Keratinocyte (primary cell): ENCODE measurements around the gene GSTM2. TPM values are rescaled to one million over a fixed set of nuclear protein-coding genes. Genes with fewer than 3 reads are reported as not detected.

Experiments
- DNase-seq: peaks from one replicate; pipeline ENCODE4 v3.0.0-alpha.2; 2011; ENCODE audit warnings: low read depth, missing footprints, low spot score
- FAIRE-seq: peaks from 2 replicates; lab custom pipeline; 2011; peaks lifted over from hg19 to GRCh38; lab: Jason Lieb, UNC
- H2AFZ ChIP-seq: 2 replicates; pipeline ENCODE4 v1.6.0; 2012; ENCODE audit warnings: low read length, control low read depth, inconsistent platforms; ENCODE audit not compliant: control insufficient read depth
- H3K27ac ChIP-seq: 2 replicates; pipeline ENCODE4 v1.5.1; 2011; ENCODE audit warnings: low read length; ENCODE audit not compliant: control insufficient read depth, insufficient read depth
- H3K27me3 ChIP-seq: 3 replicates; pipeline ENCODE4 v1.6.0; 2011; ENCODE audit warnings: low read length; ENCODE audit not compliant: control insufficient read depth, insufficient read depth; ENCODE audit errors: extremely low read depth
- H3K36me3 ChIP-seq, 2 experiments: 2 replicates in 1 of 2; 3 replicates in 1 of 2; pipeline ENCODE4 v1.5.1; 2011; ENCODE audit warnings: low read length in 2 of 2, mild to moderate bottlenecking in 1 of 2; ENCODE audit not compliant: control insufficient read depth in 2 of 2, insufficient read depth in 2 of 2; ENCODE audit errors: extremely low read depth in 1 of 2
- H3K4me1 ChIP-seq: 3 replicates; pipeline ENCODE4 v1.5.1; 2011; ENCODE audit warnings: low read length; ENCODE audit not compliant: control insufficient read depth, insufficient read depth; ENCODE audit errors: extremely low read depth
- H3K4me2 ChIP-seq: 3 replicates; pipeline ENCODE4 v1.6.0; 2011; ENCODE audit warnings: low read depth, low read length; ENCODE audit not compliant: control insufficient read depth, insufficient read depth; ENCODE audit errors: extremely low read depth
- H3K4me3 ChIP-seq, 3 experiments: fragments of 200-600 bp in 1 of 3; sonication (generic) in 1 of 3; 2 replicates in 2 of 3; 3 replicates in 1 of 3; pipeline ENCODE4 v1.5.1; 2011 to 2016; ENCODE audit warnings: low read length in 3 of 3, mild to moderate bottlenecking in 3 of 3, control low read depth in 2 of 3, inconsistent platforms in 1 of 3, low read depth in 1 of 3, mixed read lengths in 1 of 3, mixed run types in 1 of 3, moderate library complexity in 1 of 3; ENCODE audit not compliant: control insufficient read depth in 2 of 3, insufficient read depth in 2 of 3; ENCODE audit errors: extremely low read depth in 1 of 3
- H3K79me2 ChIP-seq: 2 replicates; pipeline ENCODE4 v1.6.0; 2012; ENCODE audit warnings: low read length; ENCODE audit not compliant: control insufficient read depth, insufficient read depth
- H3K9ac ChIP-seq: 3 replicates; pipeline ENCODE4 v1.6.0; 2011; ENCODE audit warnings: low read length; ENCODE audit not compliant: control insufficient read depth, insufficient read depth; ENCODE audit errors: extremely low read depth
- H3K9me1 ChIP-seq: 3 replicates; pipeline ENCODE4 v1.6.0; 2011; ENCODE audit warnings: low read length; ENCODE audit not compliant: control insufficient read depth, insufficient read depth; ENCODE audit errors: extremely low read depth
- H3K9me3 ChIP-seq: 2 replicates; pipeline ENCODE4 v1.5.1; 2012; ENCODE audit warnings: low read depth, low read length; ENCODE audit not compliant: control insufficient read depth
- H4K20me1 ChIP-seq: 3 replicates; pipeline ENCODE4 v1.6.0; 2011; ENCODE audit warnings: low read length; ENCODE audit not compliant: control insufficient read depth, insufficient read depth; ENCODE audit errors: extremely low read depth
- CTCF ChIP-seq, 3 experiments: IDR thresholded peaks in 1 of 3; conservative IDR thresholded peaks in 1 of 3; optimal IDR thresholded peaks in 1 of 3; 2 replicates in 2 of 3; 3 replicates in 1 of 3; pipeline versions ENCODE3 to v1.5.1; 2011; ENCODE audit warnings: low read length in 3 of 3, mild to moderate bottlenecking in 3 of 3, moderate library complexity in 2 of 3, control low read depth in 1 of 3, inconsistent platforms in 1 of 3; ENCODE audit not compliant: insufficient read depth in 2 of 3; ENCODE audit errors: extremely low read depth in 1 of 3
- EZH2 ChIP-seq: IDR thresholded peaks from one replicate; pipeline ENCODE4 v1.6.1; 2012; ENCODE audit warnings: inconsistent platforms, mild to moderate bottlenecking, low read length, moderate library complexity
- dilution Hi-C: fragments of 300-500 bp; cut with MboI; formaldehyde crosslinking; loops from one replicate; pipeline ENCODE4 v1.7.0; 2020; ENCODE audit warnings: low sequenced_read_pairs; ENCODE audit not compliant: extremely low pct_ligation_motif_present
- polyA plus RNA-seq, 5 experiments: library from polyadenylated mRNA; depleted of rRNA in 3 of 5; stranded (reverse) in 3 of 5; stranded (forward) in 1 of 5; unstranded in 1 of 5; fragments of >200 nt; gene quantifications; 1 replicate in 1 of 5; 2 replicates in 3 of 5; 3 replicates in 1 of 5; pipeline versions ENCODE4 v1.2.1 to v1.2.3, GENCODE V29; 2011 to 2012; ENCODE audit warnings: missing spikeins in 2 of 5, low read depth in 1 of 5, low replicate concordance in 1 of 5

Gene GSTM2
- polyA plus RNA-seq, 1 donor (not counting 4 experiments of a cell fraction or from before 2014, with no cell fraction given) = 11.1 TPM

GRCh38 chr1:109719337-109719837 is 51.5 kb downstream of the GSTM2 start:
- H3K4me2 ChIP-seq = peak overlapping the region; percentile 17
- no peaks in the 10 kb centered on the region for H3K9me3 ChIP-seq
- no peaks in the 10 kb centered on the region for H3K79me2 ChIP-seq
- DNase-seq (no peak), FAIRE-seq (no peak)
- dilution Hi-C loops = no loop called here
- H3K27me3 ChIP-seq = no peaks in the 10 kb centered on the region
- no peak for TF ChIP-seq EZH2
- TF ChIP-seq CTCF (optimal IDR thresholded peaks at IDR 0.05 in 1 of 3, IDR thresholded peaks at IDR 0.05 in 1 of 3, conservative IDR thresholded peaks at IDR 0.05 in 1 of 3; ENCODE audit: extremely low read depth in 1 of 3, insufficient read depth in 2 of 3, low read length in 3 of 3) = no peak
- no peak overlapping the region for H3K4me3 ChIP-seq
- no peaks in the 10 kb centered on the region for H4K20me1 ChIP-seq
- H2AFZ ChIP-seq = no peak overlapping the region
- no peak overlapping the region for H3K27ac ChIP-seq
- H3K36me3 ChIP-seq = no peaks in the 10 kb centered on the region
- no peaks in the 10 kb centered on the region for H3K9me1 ChIP-seq
- no peak overlapping the region for H3K9ac ChIP-seq
- peaks cover 36% of the 10 kb centered on the region for H3K4me1 ChIP-seq

- dilution Hi-C loops = no loop called here
- DNase-seq = no peak
- TF ChIP-seq EZH2 (no peak), CTCF (optimal IDR thresholded peaks at IDR 0.05 in 1 of 3, IDR thresholded peaks at IDR 0.05 in 1 of 3, conservative IDR thresholded peaks at IDR 0.05 in 1 of 3; ENCODE audit: extremely low read depth in 1 of 3, insufficient read depth in 2 of 3, low read length in 3 of 3) (no peak)
These were observed 53.2 kb downstream of the GSTM2 start for GRCh38 chr1:109721042-109721441.

More at GRCh38 chr1:109721042-109721441, 53.2 kb downstream of the GSTM2 start:
- Histone ChIP-seq H3K9me3 (no peaks in the 10 kb centered on the region), H3K4me2 (no peak overlapping the region), H3K27me3 (no peaks in the 10 kb centered on the region), H3K79me2 (no peaks in the 10 kb centered on the region), H3K9ac (no peak overlapping the region), H4K20me1 (no peaks in the 10 kb centered on the region), H3K36me3 (no peaks in the 10 kb centered on the region), H3K9me1 (no peaks in the 10 kb centered on the region), H2AFZ (no peak overlapping the region), H3K4me1 (peaks cover 36% of the 10 kb centered on the region), H3K27ac (no peak overlapping the region), H3K4me3 (no peak overlapping the region)
- FAIRE-seq = no peak
